GM12878 (cell line): ENCODE results near the gene TSHZ2. TPM values are rescaled to one million over a fixed set of nuclear protein-coding genes. Genes with fewer than 3 reads are reported as not detected.

Experiments used
- ATAC-seq: fragments of 200-7000 bp; cut with Tn5 transposase; 3 replicates; pipeline ENCODE4 v1.9.1; 2020; ENCODE audit warnings: mild to moderate bottlenecking, moderate library complexity
- BruUV-seq: library from RNA; stranded (reverse); fragments of 400-500 nt; replicated peaks from 2 replicates; lab custom pipeline; 2021; lab: Mats Ljungman, UMichigan
- CTCF ChIA-PET: fragments of 300-600 bp; sonication (Branson Sonifier 250); formaldehyde crosslinking; extraction: SDS; loops from one replicate; lab custom pipeline; 2021; ENCODE audit warnings: inconsistent platforms; lab: Yijun Ruan, JAX
- POLR2A ChIA-PET: fragments of 350-600 bp; formaldehyde crosslinking; extraction: SDS; loops from one replicate; lab custom pipeline; 2021; ENCODE audit warnings: inconsistent platforms; lab: Charles Lee
- RAD21 ChIA-PET: fragments of 300-600 bp; sonication (Branson Sonifier 250); formaldehyde crosslinking; loops from one replicate; lab custom pipeline; 2023; ENCODE audit warnings: antibody characterized with exemption; ENCODE audit not compliant: unreplicated experiment; lab: Charles Lee
- SMC1A ChIA-PET: fragments of 300-600 bp; sonication (Branson Sonifier 250); formaldehyde crosslinking; loops from one replicate; lab custom pipeline; 2023; ENCODE audit not compliant: unreplicated experiment, uncharacterized antibody; lab: Charles Lee
- DNase-seq: peaks from one replicate; pipeline ENCODE4 v3.0.0-alpha.2; 2011; ENCODE audit warnings: low read depth, low spot score
- FAIRE-seq: peaks from 3 replicates; lab custom pipeline; 2011; peaks lifted over from hg19 to GRCh38; lab: Jason Lieb, UNC
- H2AFZ ChIP-seq: 2 replicates; pipeline ENCODE4 v1.6.0; 2011; ENCODE audit warnings: low read depth, low read length, control low read depth; ENCODE audit not compliant: control insufficient read depth
- H3K27ac ChIP-seq: 2 replicates; pipeline ENCODE4 v1.5.1; 2011; ENCODE audit warnings: control low read depth; ENCODE audit not compliant: control insufficient read depth, insufficient read depth
- H3K27me3 ChIP-seq, 2 experiments: replicated peaks in 1 of 2; 2 replicates each; pipeline versions ENCODE4 v1.6.0 to v1.6.1; 2011; ENCODE audit warnings: low read length in 1 of 2; ENCODE audit not compliant: control insufficient read depth in 2 of 2, insufficient read depth in 2 of 2
- H3K36me3 ChIP-seq, 2 experiments: 2 replicates each; pipeline ENCODE4 v1.5.1; 2011; ENCODE audit warnings: low read length in 1 of 2; ENCODE audit not compliant: control insufficient read depth in 2 of 2, insufficient read depth in 2 of 2
- H3K4me1 ChIP-seq: 2 replicates; pipeline ENCODE4 v1.6.1; 2011; ENCODE audit warnings: mild to moderate bottlenecking, low read length, moderate library complexity, mixed read lengths; ENCODE audit not compliant: control insufficient read depth, insufficient read depth
- H3K4me2 ChIP-seq: 2 replicates; pipeline ENCODE4 v1.6.0; 2011; ENCODE audit warnings: control low read depth; ENCODE audit not compliant: control insufficient read depth, insufficient read depth
- H3K4me3 ChIP-seq: fragments of 200-600 bp; sonication (generic); 2 replicates; pipeline ENCODE4 v1.5.1; 2016
- H3K79me2 ChIP-seq: 2 replicates; pipeline ENCODE4 v1.6.0; 2011; ENCODE audit warnings: low read length; ENCODE audit not compliant: control insufficient read depth, insufficient read depth
- H3K9ac ChIP-seq: 2 replicates; pipeline ENCODE4 v1.8.0; 2011; ENCODE audit warnings: low read length, control low read depth, mixed read lengths; ENCODE audit not compliant: control insufficient read depth, insufficient read depth
- H3K9me3 ChIP-seq: replicated peaks from 3 replicates; pipeline ENCODE4 v1.5.1; 2011; ENCODE audit warnings: mild to moderate bottlenecking, low read length; ENCODE audit not compliant: control insufficient read depth, insufficient read depth
- H4K20me1 ChIP-seq: 2 replicates; pipeline ENCODE4 v1.6.0; 2011; ENCODE audit not compliant: control insufficient read depth, insufficient read depth
- FOS ChIP-seq: IDR thresholded peaks from 3 replicates; pipeline ENCODE4 v1.6.1; 2011; ENCODE audit warnings: borderline replicate concordance; ENCODE audit not compliant: insufficient read length; ENCODE audit errors: extremely low read depth
- NR2C1 ChIP-seq: fragments of 450-650 bp; IDR thresholded peaks from 2 replicates; pipeline ENCODE4 v1.6.1; 2017; ENCODE audit warnings: antibody characterized with exemption, mild to moderate bottlenecking, moderate library complexity
- POLR2AphosphoS2 ChIP-seq: IDR thresholded peaks from 2 replicates; pipeline ENCODE4 v1.6.1; 2011; ENCODE audit warnings: low read depth, mild to moderate bottlenecking, low read length, improper control_type of control experiment, moderate library complexity
- STAT1 ChIP-seq: fragments of 450-650 bp; conservative IDR thresholded peaks from 2 replicates; pipeline ENCODE4 v1.6.1; 2014; ENCODE audit warnings: antibody characterized with exemption, mild to moderate bottlenecking
- WGBS: methylation state at CpG from one replicate; pipeline ENCODE4 v1.1.6; 2016; ENCODE audit warnings: low lambda C conversion rate; ENCODE audit not compliant: insufficient replicate concordance, insufficient coverage; ENCODE audit errors: missing lambda C conversion rate; 5-methylcytosine and 5-hydroxymethylcytosine counted together
- in situ Hi-C: fragments of 300-500 bp; cut with MboI; formaldehyde crosslinking; loops from 9 replicates; pipeline ENCODE4 v1.14.3; 2018; ENCODE audit warnings: mixed read lengths
- intact Hi-C: fragments of 100-400 bp; cut with micrococcal nuclease; formaldehyde crosslinking; loops from one replicate; pipeline ENCODE4 v1.14.2; 2022; ENCODE audit not compliant: unreplicated experiment
- polyA plus RNA-seq, 11 experiments: library from polyadenylated mRNA; depleted of rRNA in 4 of 11; unstranded in 6 of 11; stranded (reverse) in 5 of 11; fragments of >200 nt; fragmentation: Nextera tagmentation in 4 of 11; fragmentation: Illumina TruSeq in 1 of 11; extraction: Ambion mirVana in 4 of 11; extraction: Trizol in 1 of 11; gene quantifications; 1 replicate in 1 of 11; 2 replicates in 10 of 11; pipeline versions ENCODE4 v1.2.1 to v1.2.3, GENCODE V29; 2011 to 2016; ENCODE audit warnings: inconsistent platforms in 2 of 11, missing spikeins in 2 of 11, low read depth in 1 of 11
- total RNA-seq, 4 experiments: library from RNA; depleted of rRNA in 3 of 4; stranded (reverse); fragments of >200 nt in 3 of 4; fragmentation: Illumina TruSeq in 1 of 4; extraction: Trizol in 1 of 4; gene quantifications; 2 replicates each; pipeline versions ENCODE4 v1.2.1 to v1.2.3, GENCODE V29; 2013 to 2021
- TF ChIP-seq, protein P1 (sequence below): fragments of 450-650 bp; IDR thresholded peaks from 2 replicates; pipeline ENCODE4 v1.6.1; 2017; ENCODE audit warnings: antibody characterized with exemption, mild to moderate bottlenecking, moderate library complexity
- TF ChIP-seq, protein P2 (sequence below): fragments of 450-650 bp; IDR thresholded peaks from 2 replicates; pipeline ENCODE4 v1.6.1; 2018; ENCODE audit warnings: mild to moderate bottlenecking, low read depth, moderate library complexity; ENCODE audit not compliant: partially characterized antibody
- TF ChIP-seq, protein P3 (sequence below): fragments of 450-650 bp; IDR thresholded peaks from 2 replicates; pipeline ENCODE4 v1.6.1; 2017; ENCODE audit warnings: mild to moderate bottlenecking, moderate library complexity
- TF ChIP-seq, protein P4 (sequence below): IDR thresholded peaks from 2 replicates; pipeline ENCODE4 v1.6.1; 2012; ENCODE audit warnings: mild to moderate bottlenecking, low read depth, low read length

TSHZ2 gene
- total and polyA plus RNA-seq, 10 of the 15 experiments (the other 5 are each of a cell fraction or from before 2014, with no cell fraction given), result 0.01 to 0.86 (median 0.13) TPM; not detected in 2

DNA sequence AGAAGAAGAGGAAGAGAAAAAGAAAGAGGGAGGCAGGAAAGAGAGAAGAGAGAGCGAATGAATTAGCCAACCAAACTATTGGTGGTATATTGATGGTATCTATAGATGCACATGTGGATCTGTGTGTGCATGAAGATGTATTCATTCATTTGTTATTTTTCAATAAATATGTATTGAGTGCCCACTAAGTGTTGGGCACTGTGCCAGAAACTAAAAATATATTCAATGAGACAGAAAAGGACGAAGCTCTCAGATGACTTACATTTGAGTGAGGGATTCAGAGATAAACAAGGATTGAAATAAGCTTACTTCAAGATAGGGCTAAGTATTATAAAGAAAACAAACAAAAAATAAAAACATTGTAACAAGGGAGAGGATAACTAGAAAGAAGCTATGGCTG, 154.9 kb downstream of the TSHZ2 start (continued):
- TF ChIP-seq, protein P1, sequence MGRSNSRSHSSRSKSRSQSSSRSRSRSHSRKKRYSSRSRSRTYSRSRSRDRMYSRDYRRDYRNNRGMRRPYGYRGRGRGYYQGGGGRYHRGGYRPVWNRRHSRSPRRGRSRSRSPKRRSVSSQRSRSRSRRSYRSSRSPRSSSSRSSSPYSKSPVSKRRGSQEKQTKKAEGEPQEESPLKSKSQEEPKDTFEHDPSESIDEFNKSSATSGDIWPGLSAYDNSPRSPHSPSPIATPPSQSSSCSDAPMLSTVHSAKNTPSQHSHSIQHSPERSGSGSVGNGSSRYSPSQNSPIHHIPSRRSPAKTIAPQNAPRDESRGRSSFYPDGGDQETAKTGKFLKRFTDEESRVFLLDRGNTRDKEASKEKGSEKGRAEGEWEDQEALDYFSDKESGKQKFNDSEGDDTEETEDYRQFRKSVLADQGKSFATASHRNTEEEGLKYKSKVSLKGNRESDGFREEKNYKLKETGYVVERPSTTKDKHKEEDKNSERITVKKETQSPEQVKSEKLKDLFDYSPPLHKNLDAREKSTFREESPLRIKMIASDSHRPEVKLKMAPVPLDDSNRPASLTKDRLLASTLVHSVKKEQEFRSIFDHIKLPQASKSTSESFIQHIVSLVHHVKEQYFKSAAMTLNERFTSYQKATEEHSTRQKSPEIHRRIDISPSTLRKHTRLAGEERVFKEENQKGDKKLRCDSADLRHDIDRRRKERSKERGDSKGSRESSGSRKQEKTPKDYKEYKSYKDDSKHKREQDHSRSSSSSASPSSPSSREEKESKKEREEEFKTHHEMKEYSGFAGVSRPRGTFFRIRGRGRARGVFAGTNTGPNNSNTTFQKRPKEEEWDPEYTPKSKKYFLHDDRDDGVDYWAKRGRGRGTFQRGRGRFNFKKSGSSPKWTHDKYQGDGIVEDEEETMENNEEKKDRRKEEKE, result no peak

DNA sequence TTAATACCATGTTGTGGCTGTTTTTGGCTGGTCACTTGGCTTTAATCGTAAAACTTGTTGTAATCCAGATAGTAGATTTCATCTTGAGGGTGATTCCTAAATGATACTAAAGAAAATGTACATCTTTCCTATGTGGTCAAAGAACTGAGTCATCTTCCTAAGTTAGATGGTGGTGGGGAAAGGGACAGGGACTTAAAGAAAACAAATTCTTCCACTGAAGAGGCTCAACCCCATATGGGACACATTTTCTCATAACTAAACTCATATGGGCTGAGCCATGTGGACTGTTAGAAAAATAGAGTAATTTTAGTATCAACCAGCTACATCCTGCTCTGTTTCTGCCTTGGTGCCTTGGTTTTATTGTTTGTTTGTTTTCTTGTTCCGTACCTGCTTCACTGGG, 155.8 kb downstream of the TSHZ2 start:
- Histone ChIP-seq H3K4me2 (no peak overlapping the region), H3K79me2 (no peaks in the 10 kb centered on the region), H3K9me3 (no peaks in the 10 kb centered on the region), H3K4me3 (no peak overlapping the region), H3K27me3 (peaks cover 0 to 2% of the 10 kb centered on the region in 2 experiments; a peak in 1 of 4 replicates), H3K27ac (no peak overlapping the region), H4K20me1 (no peaks in the 10 kb centered on the region), H2AFZ (no peak overlapping the region), H3K9ac (no peak overlapping the region), H3K36me3 (no peaks in the 10 kb centered on the region), H3K4me1 (no peaks in the 10 kb centered on the region)
- intact Hi-C loops (no loop called here), in situ Hi-C loops (no loop called here)
- BruUV-seq, result no TSS peak
- ChIA-PET RAD21 (no interaction called here), CTCF (no interaction called here), SMC1A (no interaction called here), POLR2A (no interaction called here)
- DNase-seq (no peak), ATAC-seq (no peak), FAIRE-seq (no peak)
- WGBS, result 2% methylated on average over 2 of the region's 2 CpGs
- TF ChIP-seq FOS, result no peak
- TF ChIP-seq, protein P2, sequence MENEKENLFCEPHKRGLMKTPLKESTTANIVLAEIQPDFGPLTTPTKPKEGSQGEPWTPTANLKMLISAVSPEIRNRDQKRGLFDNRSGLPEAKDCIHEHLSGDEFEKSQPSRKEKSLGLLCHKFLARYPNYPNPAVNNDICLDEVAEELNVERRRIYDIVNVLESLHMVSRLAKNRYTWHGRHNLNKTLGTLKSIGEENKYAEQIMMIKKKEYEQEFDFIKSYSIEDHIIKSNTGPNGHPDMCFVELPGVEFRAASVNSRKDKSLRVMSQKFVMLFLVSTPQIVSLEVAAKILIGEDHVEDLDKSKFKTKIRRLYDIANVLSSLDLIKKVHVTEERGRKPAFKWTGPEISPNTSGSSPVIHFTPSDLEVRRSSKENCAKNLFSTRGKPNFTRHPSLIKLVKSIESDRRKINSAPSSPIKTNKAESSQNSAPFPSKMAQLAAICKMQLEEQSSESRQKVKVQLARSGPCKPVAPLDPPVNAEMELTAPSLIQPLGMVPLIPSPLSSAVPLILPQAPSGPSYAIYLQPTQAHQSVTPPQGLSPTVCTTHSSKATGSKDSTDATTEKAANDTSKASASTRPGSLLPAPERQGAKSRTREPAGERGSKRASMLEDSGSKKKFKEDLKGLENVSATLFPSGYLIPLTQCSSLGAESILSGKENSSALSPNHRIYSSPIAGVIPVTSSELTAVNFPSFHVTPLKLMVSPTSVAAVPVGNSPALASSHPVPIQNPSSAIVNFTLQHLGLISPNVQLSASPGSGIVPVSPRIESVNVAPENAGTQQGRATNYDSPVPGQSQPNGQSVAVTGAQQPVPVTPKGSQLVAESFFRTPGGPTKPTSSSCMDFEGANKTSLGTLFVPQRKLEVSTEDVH, result no peak
- TF ChIP-seq, protein P3, sequence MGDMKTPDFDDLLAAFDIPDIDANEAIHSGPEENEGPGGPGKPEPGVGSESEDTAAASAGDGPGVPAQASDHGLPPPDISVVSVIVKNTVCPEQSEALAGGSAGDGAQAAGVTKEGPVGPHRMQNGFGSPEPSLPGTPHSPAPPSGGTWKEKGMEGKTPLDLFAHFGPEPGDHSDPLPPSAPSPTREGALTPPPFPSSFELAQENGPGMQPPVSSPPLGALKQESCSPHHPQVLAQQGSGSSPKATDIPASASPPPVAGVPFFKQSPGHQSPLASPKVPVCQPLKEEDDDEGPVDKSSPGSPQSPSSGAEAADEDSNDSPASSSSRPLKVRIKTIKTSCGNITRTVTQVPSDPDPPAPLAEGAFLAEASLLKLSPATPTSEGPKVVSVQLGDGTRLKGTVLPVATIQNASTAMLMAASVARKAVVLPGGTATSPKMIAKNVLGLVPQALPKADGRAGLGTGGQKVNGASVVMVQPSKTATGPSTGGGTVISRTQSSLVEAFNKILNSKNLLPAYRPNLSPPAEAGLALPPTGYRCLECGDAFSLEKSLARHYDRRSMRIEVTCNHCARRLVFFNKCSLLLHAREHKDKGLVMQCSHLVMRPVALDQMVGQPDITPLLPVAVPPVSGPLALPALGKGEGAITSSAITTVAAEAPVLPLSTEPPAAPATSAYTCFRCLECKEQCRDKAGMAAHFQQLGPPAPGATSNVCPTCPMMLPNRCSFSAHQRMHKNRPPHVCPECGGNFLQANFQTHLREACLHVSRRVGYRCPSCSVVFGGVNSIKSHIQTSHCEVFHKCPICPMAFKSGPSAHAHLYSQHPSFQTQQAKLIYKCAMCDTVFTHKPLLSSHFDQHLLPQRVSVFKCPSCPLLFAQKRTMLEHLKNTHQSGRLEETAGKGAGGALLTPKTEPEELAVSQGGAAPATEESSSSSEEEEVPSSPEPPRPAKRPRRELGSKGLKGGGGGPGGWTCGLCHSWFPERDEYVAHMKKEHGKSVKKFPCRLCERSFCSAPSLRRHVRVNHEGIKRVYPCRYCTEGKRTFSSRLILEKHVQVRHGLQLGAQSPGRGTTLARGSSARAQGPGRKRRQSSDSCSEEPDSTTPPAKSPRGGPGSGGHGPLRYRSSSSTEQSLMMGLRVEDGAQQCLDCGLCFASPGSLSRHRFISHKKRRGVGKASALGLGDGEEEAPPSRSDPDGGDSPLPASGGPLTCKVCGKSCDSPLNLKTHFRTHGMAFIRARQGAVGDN, result no peak
- no peak for TF ChIP-seq STAT1
- no peak for TF ChIP-seq NR2C1
- TF ChIP-seq, protein P4, sequence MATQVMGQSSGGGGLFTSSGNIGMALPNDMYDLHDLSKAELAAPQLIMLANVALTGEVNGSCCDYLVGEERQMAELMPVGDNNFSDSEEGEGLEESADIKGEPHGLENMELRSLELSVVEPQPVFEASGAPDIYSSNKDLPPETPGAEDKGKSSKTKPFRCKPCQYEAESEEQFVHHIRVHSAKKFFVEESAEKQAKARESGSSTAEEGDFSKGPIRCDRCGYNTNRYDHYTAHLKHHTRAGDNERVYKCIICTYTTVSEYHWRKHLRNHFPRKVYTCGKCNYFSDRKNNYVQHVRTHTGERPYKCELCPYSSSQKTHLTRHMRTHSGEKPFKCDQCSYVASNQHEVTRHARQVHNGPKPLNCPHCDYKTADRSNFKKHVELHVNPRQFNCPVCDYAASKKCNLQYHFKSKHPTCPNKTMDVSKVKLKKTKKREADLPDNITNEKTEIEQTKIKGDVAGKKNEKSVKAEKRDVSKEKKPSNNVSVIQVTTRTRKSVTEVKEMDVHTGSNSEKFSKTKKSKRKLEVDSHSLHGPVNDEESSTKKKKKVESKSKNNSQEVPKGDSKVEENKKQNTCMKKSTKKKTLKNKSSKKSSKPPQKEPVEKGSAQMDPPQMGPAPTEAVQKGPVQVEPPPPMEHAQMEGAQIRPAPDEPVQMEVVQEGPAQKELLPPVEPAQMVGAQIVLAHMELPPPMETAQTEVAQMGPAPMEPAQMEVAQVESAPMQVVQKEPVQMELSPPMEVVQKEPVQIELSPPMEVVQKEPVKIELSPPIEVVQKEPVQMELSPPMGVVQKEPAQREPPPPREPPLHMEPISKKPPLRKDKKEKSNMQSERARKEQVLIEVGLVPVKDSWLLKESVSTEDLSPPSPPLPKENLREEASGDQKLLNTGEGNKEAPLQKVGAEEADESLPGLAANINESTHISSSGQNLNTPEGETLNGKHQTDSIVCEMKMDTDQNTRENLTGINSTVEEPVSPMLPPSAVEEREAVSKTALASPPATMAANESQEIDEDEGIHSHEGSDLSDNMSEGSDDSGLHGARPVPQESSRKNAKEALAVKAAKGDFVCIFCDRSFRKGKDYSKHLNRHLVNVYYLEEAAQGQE, result no peak
- TF ChIP-seq POLR2AphosphoS2, result no peak
